Transverse colon (tissue), 4 donors: ENCODE data around the gene RMDN3.

Experiments used
- CTCF ChIP-seq, 5 experiments: fragments of 200-600 bp in 3 of 5; fragments of 450-650 bp in 2 of 5; sonication (generic) in 3 of 5; IDR thresholded peaks; 1 replicate in 2 of 5; 2 replicates in 3 of 5; pipeline ENCODE4 v1.5.1; 2016 to 2017; ENCODE audit warnings: antibody characterized with exemption in 5 of 5, inconsistent platforms in 3 of 5, mild to moderate bottlenecking in 2 of 5, moderate library complexity in 1 of 5
- POLR2A ChIP-seq: fragments of 450-650 bp; IDR thresholded peaks from one replicate; pipeline ENCODE4 v1.6.1; 2016; ENCODE audit warnings: antibody characterized with exemption, mild to moderate bottlenecking, moderate library complexity
- POLR2AphosphoS5 ChIP-seq, 3 donors: sonication (generic); formaldehyde crosslinking; IDR thresholded peaks; one replicate each; pipeline ENCODE4 v1.6.1; 2016; ENCODE audit warnings: antibody characterized with exemption in 3 of 3

- TF ChIP-seq CTCF (IDR thresholded peaks at IDR 0.05) (no peak), POLR2A (no peak), POLR2AphosphoS5 (IDR thresholded peaks at IDR 0.05) (no peak)
Observed at GRCh38 chr15:40775007-40775406, 20.0 kb upstream of the RMDN3 start.
